DOHH2 (cell line): ENCODE data around the gene MRPL22.

Experiments
- H3F3A ChIP-seq: fragments of 200-600 bp; sonication (generic), shearing (Covaris generic); 2 replicates; pipeline ENCODE4 v1.6.0; 2016; ENCODE audit warnings: antibody characterized with exemption, mild to moderate bottlenecking; ENCODE audit not compliant: control insufficient read depth, insufficient read depth
- H3K27ac ChIP-seq: fragments of 200-600 bp; sonication (generic); 2 replicates; pipeline ENCODE4 v1.5.1; 2014; ENCODE audit warnings: low read depth, mild to moderate bottlenecking, low read length, moderate library complexity
- H3K27me3 ChIP-seq: fragments of 200-600 bp; sonication (generic); 2 replicates; pipeline ENCODE4 v1.6.1; 2014; ENCODE audit warnings: mild to moderate bottlenecking, low read length, mixed read lengths; ENCODE audit not compliant: control insufficient read depth
- H3K36me3 ChIP-seq: fragments of 200-600 bp; sonication (generic); 2 replicates; pipeline ENCODE4 v1.6.1; 2014; ENCODE audit warnings: mild to moderate bottlenecking, low read length, moderate library complexity, mixed read lengths; ENCODE audit not compliant: control insufficient read depth
- H3K4me1 ChIP-seq: fragments of 200-600 bp; sonication (generic); 2 replicates; pipeline ENCODE4 v1.6.1; 2014; ENCODE audit warnings: mild to moderate bottlenecking, low read length, mixed read lengths; ENCODE audit not compliant: control insufficient read depth
- H3K4me2 ChIP-seq: fragments of 200-600 bp; sonication (generic); 2 replicates; pipeline ENCODE4 v1.6.0; 2014; ENCODE audit warnings: mild to moderate bottlenecking, low read length, moderate library complexity
- H3K4me3 ChIP-seq: fragments of 200-600 bp; sonication (generic); 2 replicates; pipeline ENCODE4 v1.5.1; 2014; ENCODE audit warnings: mild to moderate bottlenecking, low read length, mixed read lengths
- H3K79me2 ChIP-seq: fragments of 200-600 bp; sonication (generic); 2 replicates; pipeline ENCODE4 v1.6.1; 2014; ENCODE audit warnings: mild to moderate bottlenecking, low read length, mixed read lengths; ENCODE audit not compliant: control insufficient read depth
- H3K9me2 ChIP-seq: fragments of 200-600 bp; sonication (generic); replicated peaks from 2 replicates; pipeline ENCODE4 v1.6.1; 2014; ENCODE audit warnings: mild to moderate bottlenecking, low read length, mixed read lengths; ENCODE audit not compliant: control insufficient read depth
- H3K9me3 ChIP-seq: fragments of 200-600 bp; sonication (generic); 2 replicates; pipeline ENCODE4 v1.6.1; 2014; ENCODE audit warnings: antibody characterized with exemption, low read length, mixed read lengths; ENCODE audit not compliant: control insufficient read depth, insufficient read depth
- H4K20me1 ChIP-seq: fragments of 200-600 bp; sonication (generic); 2 replicates; pipeline ENCODE4 v1.6.0; 2014; ENCODE audit warnings: low read depth, mild to moderate bottlenecking, antibody characterized with exemption, low read length, moderate library complexity; ENCODE audit not compliant: control insufficient read depth, insufficient read depth
- CTCF ChIP-seq: fragments of 200-600 bp; sonication (generic); IDR thresholded peaks from one replicate; pipeline ENCODE4 v1.5.1; 2014; ENCODE audit warnings: antibody characterized with exemption, mild to moderate bottlenecking, low read depth, low read length; ENCODE audit not compliant: poor library complexity, severe bottlenecking
- EZH2phosphoT487 ChIP-seq: fragments of 200-600 bp; sonication (generic); IDR thresholded peaks from 2 replicates; pipeline ENCODE4 v1.6.1; 2017; ENCODE audit warnings: borderline replicate concordance, mild to moderate bottlenecking, antibody characterized with exemption, low read length, moderate library complexity, mixed read lengths

Gene MRPL22

GRCh38 chr5:154940772-154941620 is at the start of gene MRPL22:
Gene MRPL22 (plus strand): TSS chr5:154941073. CDS start chr5:154941111, 38 bp downstream.
- peak within 1 kb of the TSS; percentile 87 for H3K4me2 ChIP-seq
- peaks cover 72% of the 10 kb centered on the region for H3K79me2 ChIP-seq
- H3F3A ChIP-seq: peaks cover 14% of the 10 kb centered on the region; the same call in 1 of the 2 replicates
- peak within 1 kb of the TSS; percentile 28 for H3K27ac ChIP-seq
- peaks cover 39% of the 10 kb centered on the region for H3K4me1 ChIP-seq
- H3K9me2 ChIP-seq: no peaks in the 10 kb centered on the region
- peak within 1 kb of the TSS; percentile 91 for H3K4me3 ChIP-seq
- no peaks in the 10 kb centered on the region for H3K27me3 ChIP-seq
- TF ChIP-seq CTCF (no peak), EZH2phosphoT487 (no peak)
- peaks cover 19% of the 10 kb centered on the region for H3K36me3 ChIP-seq
- no peaks in the 10 kb centered on the region for H3K9me3 ChIP-seq
- 0 out of 2 replicates have a peak, but pooled peaks cover under 1% of the 10 kb centered on the region for H4K20me1 ChIP-seq

GRCh38 chr5:154892369-154892771 is 48.5 kb upstream of the MRPL22 start:
- TF ChIP-seq EZH2phosphoT487 (no peak), CTCF (no peak)
- peaks cover 84% of the 10 kb centered on the region for H3K36me3 ChIP-seq

GRCh38 chr5:154893381-154893780 is 47.5 kb upstream of the MRPL22 start:
- no peak overlapping the region for H3K4me3 ChIP-seq
- H3F3A ChIP-seq: no peaks in the 10 kb centered on the region
- no peaks in the 10 kb centered on the region for H3K4me1 ChIP-seq
- no peaks in the 10 kb centered on the region for H3K79me2 ChIP-seq
- H3K36me3 ChIP-seq: peaks cover 84% of the 10 kb centered on the region
- no peaks in the 10 kb centered on the region for H4K20me1 ChIP-seq
- no peaks in the 10 kb centered on the region for H3K9me3 ChIP-seq
- no peak for TF ChIP-seq CTCF
- H3K27ac ChIP-seq: no peak overlapping the region
- no peaks in the 10 kb centered on the region for H3K27me3 ChIP-seq
- H3K4me2 ChIP-seq: no peak overlapping the region
- H3K9me2 ChIP-seq: no peaks in the 10 kb centered on the region

More at GRCh38 chr5:154892369-154892771, 48.5 kb upstream of the MRPL22 start:
- H3F3A ChIP-seq: no peaks in the 10 kb centered on the region
- no peaks in the 10 kb centered on the region for H3K79me2 ChIP-seq
- H3K4me1 ChIP-seq: no peaks in the 10 kb centered on the region
- H3K9me3 ChIP-seq: 0 out of 2 replicates have a peak, but pooled peaks cover 3% of the 10 kb centered on the region
- H3K4me2 ChIP-seq: no peak overlapping the region
- H4K20me1 ChIP-seq: no peaks in the 10 kb centered on the region
- H3K4me3 ChIP-seq: no peak overlapping the region
- no peak overlapping the region for H3K27ac ChIP-seq
- H3K9me2 ChIP-seq: no peaks in the 10 kb centered on the region
- no peaks in the 10 kb centered on the region for H3K27me3 ChIP-seq
